AG04450 (cell line): Measurements from ENCODE around the gene FIBCD1. TPM values are rescaled to one million over a fixed set of nuclear protein-coding genes. Genes with fewer than 3 reads are reported as not detected.

Source experiments
- CTCF ChIA-PET: fragments of 300-600, 350-600 bp; formaldehyde crosslinking; extraction: SDS; loops from one replicate; lab custom pipeline; 2022; ENCODE audit warnings: antibody characterized with exemption, inconsistent platforms; lab: Charles Lee
- POLR2A ChIA-PET: fragments of 350-600 bp; formaldehyde crosslinking; extraction: SDS; loops from one replicate; lab custom pipeline; 2021; ENCODE audit warnings: antibody characterized with exemption, inconsistent platforms; lab: Yijun Ruan, JAX
- DNase-seq: peaks from one replicate; pipeline ENCODE4 v3.0.0-alpha.2; 2011; ENCODE audit warnings: low read depth, low spot score
- H3K27ac ChIP-seq: one replicate; pipeline ENCODE4 v1.5.1; 2012; ENCODE audit warnings: low read depth, low read length, control low read depth
- H3K27me3 ChIP-seq: one replicate; pipeline ENCODE4 v1.6.0; 2012; ENCODE audit warnings: low read length; ENCODE audit not compliant: control insufficient read depth, insufficient read depth
- H3K4me3 ChIP-seq: 2 replicates; pipeline ENCODE4 v1.5.1; 2011; ENCODE audit warnings: mild to moderate bottlenecking, low read depth, low read length, control low read depth
- H3K9me3 ChIP-seq: 2 replicates; pipeline ENCODE4 v1.5.1; 2012; ENCODE audit warnings: low read length; ENCODE audit not compliant: control insufficient read depth, insufficient read depth
- polyA plus RNA-seq: library from polyadenylated mRNA; depleted of rRNA; stranded (reverse); fragments of >200 nt; gene quantifications from 2 replicates; pipeline ENCODE4 v1.2.3, GENCODE V29; 2011
- TF ChIP-seq, protein P1 (sequence below): IDR thresholded peaks from 2 replicates; pipeline ENCODE4 v1.5.1; 2011; ENCODE audit warnings: low read depth, low read length, control low read depth, inconsistent platforms

FIBCD1 gene
- polyA plus RNA-seq, 1 experiment = 2.2 TPM

DNA sequence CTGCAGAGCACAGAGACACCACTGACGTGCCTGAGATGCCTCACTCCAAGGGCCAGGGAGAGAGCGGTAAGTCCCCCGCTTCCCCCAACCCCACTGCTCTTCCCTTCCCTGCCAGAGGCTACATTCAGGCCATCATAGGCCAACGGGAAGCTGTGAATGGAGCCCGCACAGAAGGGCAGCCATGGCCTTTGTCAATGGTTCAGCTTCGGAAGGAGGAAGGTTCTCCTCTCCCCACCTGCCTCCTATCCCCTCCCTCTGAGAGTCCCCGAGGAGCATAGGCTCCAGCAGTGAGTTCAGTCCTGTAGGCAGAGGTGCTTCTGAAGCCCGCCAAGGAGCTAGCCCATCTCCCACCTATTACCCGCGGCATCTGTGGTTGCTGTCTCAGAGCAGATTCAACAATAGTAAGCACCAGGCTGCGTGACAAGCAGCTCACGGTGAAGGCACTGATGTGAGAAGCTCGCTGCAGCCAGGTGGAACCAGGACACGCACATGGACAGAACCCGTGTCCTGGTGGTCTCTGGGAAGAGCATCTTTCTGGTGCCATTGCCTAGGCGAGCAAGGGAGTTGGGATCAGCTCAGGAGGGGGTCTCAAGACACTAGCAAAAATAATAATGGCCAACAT is 58.3 kb downstream of the FIBCD1 start:
- ChIA-PET POLR2A (no interaction called here), CTCF (interaction anchor here (0.6 to 5.8 kb wide), 4 partner anchors 14 to 180 kb away, joined by 3 to 54 read pairs (median 4); no protein-coding TSS in a partner anchor)
- no peak overlapping the region for H3K4me3 ChIP-seq
- no peak overlapping the region for H3K27ac ChIP-seq
- no peaks in the 10 kb centered on the region for H3K27me3 ChIP-seq
- TF ChIP-seq, protein P1, sequence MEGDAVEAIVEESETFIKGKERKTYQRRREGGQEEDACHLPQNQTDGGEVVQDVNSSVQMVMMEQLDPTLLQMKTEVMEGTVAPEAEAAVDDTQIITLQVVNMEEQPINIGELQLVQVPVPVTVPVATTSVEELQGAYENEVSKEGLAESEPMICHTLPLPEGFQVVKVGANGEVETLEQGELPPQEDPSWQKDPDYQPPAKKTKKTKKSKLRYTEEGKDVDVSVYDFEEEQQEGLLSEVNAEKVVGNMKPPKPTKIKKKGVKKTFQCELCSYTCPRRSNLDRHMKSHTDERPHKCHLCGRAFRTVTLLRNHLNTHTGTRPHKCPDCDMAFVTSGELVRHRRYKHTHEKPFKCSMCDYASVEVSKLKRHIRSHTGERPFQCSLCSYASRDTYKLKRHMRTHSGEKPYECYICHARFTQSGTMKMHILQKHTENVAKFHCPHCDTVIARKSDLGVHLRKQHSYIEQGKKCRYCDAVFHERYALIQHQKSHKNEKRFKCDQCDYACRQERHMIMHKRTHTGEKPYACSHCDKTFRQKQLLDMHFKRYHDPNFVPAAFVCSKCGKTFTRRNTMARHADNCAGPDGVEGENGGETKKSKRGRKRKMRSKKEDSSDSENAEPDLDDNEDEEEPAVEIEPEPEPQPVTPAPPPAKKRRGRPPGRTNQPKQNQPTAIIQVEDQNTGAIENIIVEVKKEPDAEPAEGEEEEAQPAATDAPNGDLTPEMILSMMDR = no peak
- no peaks in the 10 kb centered on the region; the same call in 1 of the 2 replicates for H3K9me3 ChIP-seq
- no peak for DNase-seq

DNA sequence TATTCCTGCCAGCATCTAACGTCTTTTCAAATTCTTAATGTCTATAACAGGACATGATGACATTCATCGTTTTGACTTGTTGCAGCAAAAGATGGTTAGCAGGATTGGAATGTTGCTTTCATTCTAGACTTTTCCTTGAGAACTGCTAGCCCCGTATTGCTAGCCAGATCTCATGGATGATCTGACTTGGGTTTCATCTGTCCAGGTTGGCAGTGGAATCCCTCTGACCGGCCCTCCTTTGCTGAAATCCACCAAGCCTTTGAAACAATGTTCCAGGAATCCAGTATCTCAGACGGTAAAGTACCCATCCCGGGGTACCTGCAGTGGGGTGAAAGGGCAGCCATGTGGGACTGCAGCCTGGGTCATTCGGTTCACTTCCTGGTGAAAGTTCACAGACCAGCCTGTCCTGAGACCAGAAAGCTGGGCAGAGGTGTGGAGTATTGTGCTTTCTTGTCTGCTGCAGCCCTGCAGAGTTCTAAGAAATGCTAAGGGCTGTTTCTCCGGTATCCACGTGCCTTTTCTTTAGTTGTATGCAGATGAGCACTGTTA is 59.1 kb downstream of the FIBCD1 start:
- H3K27me3 ChIP-seq = no peaks in the 10 kb centered on the region
- ChIA-PET CTCF (interaction anchor here (1.2 to 5.8 kb wide), 2 partner anchors 13 to 179 kb away, joined by 6 to 54 read pairs; no protein-coding TSS in a partner anchor), POLR2A (no interaction called here)
- H3K27ac ChIP-seq = no peak overlapping the region
- H3K4me3 ChIP-seq = no peak overlapping the region
- TF ChIP-seq, protein P1 = no peak
- H3K9me3 ChIP-seq = no peaks in the 10 kb centered on the region
- no peak for DNase-seq

DNA sequence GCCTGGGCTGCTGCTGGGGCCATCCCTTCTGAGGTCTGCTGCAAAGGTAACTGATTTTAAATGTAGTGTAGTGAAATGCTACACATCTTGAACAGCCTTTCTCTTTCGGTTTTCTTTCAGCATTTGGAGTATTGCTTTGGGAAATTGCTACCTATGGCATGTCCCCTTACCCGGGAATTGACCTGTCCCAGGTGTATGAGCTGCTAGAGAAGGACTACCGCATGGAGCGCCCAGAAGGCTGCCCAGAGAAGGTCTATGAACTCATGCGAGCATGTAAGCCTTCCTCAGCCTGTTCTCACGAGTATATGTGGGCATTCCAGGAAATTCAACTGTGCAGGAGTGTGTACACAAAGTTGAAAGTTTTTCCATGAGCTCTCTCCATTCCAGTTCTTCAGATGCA is 60.8 kb downstream of the FIBCD1 start:
- H3K9me3 ChIP-seq = no peaks in the 10 kb centered on the region
- ChIA-PET POLR2A (interaction anchor here (0.7 kb wide), 1 partner anchor 185 kb away, joined by 3 read pairs; the partner anchor contains the start of gene EXOSC2), CTCF (interaction anchor here (3.5 to 5.8 kb wide), 2 partner anchors 11 to 120 kb away, joined by 11 to 54 read pairs; no protein-coding TSS in a partner anchor)
- TF ChIP-seq, protein P1 = no peak
- H3K4me3 ChIP-seq = no peak overlapping the region
- H3K27ac ChIP-seq = no peak overlapping the region
- DNase-seq = no peak
- no peaks in the 10 kb centered on the region for H3K27me3 ChIP-seq

DNA sequence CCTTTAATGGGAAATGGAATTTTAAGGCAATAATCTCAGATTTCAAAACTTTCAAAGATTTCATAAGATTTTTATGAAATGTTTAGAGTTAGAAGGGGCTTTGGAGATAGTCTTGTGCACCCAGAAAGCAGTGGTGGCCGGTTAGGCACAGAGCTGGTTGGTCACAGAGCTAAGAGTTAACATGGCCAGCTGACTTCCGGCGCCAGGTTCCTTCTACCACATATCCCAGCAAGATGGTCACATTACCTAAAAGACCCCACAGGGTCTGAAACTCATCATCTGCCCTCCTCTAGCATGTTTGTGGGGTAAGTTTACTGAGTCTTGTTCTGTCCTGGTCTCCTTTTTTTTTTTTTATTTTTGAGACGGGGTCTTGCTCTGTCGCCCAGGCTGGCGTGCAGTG is 61.7 kb downstream of the FIBCD1 start:
- Histone ChIP-seq H3K4me3 (no peak overlapping the region), H3K27ac (no peak overlapping the region), H3K27me3 (no peaks in the 10 kb centered on the region), H3K9me3 (no peaks in the 10 kb centered on the region)
- TF ChIP-seq, protein P1 = no peak
- ChIA-PET POLR2A (interaction anchor here (0.6 kb wide), 1 partner anchor 13 kb away, joined by 3 read pairs; no protein-coding TSS in a partner anchor), CTCF (interaction anchor here (1.0 to 5.8 kb wide), 3 partner anchors 10 to 171 kb away, joined by 3 to 54 read pairs (median 11); no protein-coding TSS in a partner anchor)
- no peak for DNase-seq

DNA sequence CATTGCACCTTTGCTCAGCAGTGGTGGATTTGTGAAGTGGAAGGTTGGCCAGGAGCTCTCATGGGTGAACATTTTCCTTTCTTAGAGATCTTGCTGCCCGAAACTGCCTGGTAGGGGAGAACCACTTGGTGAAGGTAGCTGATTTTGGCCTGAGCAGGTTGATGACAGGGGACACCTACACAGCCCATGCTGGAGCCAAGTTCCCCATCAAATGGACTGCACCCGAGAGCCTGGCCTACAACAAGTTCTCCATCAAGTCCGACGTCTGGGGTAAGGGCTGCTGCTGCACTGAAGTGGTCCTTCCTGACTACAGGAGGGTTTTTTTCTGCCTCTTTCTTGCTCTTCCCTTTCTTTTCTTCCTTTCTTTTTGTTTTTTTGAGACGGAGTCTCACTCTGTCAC is 64.3 kb downstream of the FIBCD1 start:
- POLR2A ChIA-PET = no interaction called here
- TF ChIP-seq, protein P1 = no peak
- Histone ChIP-seq H3K9me3 (no peaks in the 10 kb centered on the region), H3K27ac (no peak overlapping the region), H3K4me3 (no peak overlapping the region), H3K27me3 (no peaks in the 10 kb centered on the region)
- CTCF ChIA-PET = interaction anchor here (1.0 kb wide), 1 partner anchor 9 kb away, joined by 4 read pairs; no protein-coding TSS in a partner anchor
- DNase-seq = no peak
